ENCODE data around the gene LCN1. TPM values are rescaled to one million over a fixed set of nuclear protein-coding genes. Genes with fewer than 3 reads are reported as not detected.

LCN1 gene
- not detected for total RNA-seq

DNA sequence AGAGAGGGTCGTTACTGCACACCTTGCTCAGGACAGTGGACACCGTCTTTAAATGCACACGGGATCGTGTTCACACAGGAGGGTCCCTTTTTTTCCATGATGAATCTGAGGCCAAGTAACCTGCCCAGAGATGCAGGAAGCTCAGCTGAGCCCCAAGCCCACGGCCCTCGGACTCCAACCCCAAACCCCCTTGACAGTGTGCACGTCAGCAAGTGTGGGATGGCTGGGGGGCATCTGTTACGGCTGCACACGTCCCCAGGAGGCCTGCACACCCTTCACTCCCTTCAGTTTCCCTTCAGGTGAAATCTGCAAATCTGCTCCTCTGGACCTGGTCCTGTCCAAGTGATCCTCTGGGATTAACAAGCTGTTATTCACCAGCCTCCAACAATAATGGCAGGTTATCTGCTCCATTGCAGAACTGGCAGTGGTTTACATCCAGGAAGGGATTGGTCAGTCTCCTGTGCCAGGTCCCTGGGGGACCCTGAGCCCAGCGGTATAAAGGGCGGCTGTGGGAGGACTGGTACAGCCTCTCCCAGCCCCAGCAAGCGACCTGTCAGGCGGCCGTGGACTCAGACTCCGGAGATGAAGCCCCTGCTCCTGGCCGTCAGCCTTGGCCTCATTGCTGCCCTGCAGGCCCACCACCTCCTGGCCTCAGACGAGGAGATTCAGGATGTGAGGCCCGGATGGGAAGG, at the start of gene LCN1:
Gene LCN1, plus strand, starts transcription at position 525 of the 692 bp plus-strand sequence. Its CDS starts 58 bp downstream, at position 583.
- ATAC-seq (ENCODE audit: low read depth) (no peak), DNase-seq (no peak)
- H3K27ac Mint-ChIP-seq, result no peak within 1 kb of the TSS
- H3K36me3 Mint-ChIP-seq, result no peaks in the 10 kb centered on the region
- H3K9me3 Mint-ChIP-seq, result no peaks in the 10 kb centered on the region
- peaks cover 2% of the 10 kb centered on the region for H3K4me1 Mint-ChIP-seq
- no peak within 1 kb of the TSS for H3K4me3 Mint-ChIP-seq
- peaks cover 17% of the 10 kb centered on the region for H3K27me3 Mint-ChIP-seq
- POLR2A ChIA-PET, result no interaction called here

DNA sequence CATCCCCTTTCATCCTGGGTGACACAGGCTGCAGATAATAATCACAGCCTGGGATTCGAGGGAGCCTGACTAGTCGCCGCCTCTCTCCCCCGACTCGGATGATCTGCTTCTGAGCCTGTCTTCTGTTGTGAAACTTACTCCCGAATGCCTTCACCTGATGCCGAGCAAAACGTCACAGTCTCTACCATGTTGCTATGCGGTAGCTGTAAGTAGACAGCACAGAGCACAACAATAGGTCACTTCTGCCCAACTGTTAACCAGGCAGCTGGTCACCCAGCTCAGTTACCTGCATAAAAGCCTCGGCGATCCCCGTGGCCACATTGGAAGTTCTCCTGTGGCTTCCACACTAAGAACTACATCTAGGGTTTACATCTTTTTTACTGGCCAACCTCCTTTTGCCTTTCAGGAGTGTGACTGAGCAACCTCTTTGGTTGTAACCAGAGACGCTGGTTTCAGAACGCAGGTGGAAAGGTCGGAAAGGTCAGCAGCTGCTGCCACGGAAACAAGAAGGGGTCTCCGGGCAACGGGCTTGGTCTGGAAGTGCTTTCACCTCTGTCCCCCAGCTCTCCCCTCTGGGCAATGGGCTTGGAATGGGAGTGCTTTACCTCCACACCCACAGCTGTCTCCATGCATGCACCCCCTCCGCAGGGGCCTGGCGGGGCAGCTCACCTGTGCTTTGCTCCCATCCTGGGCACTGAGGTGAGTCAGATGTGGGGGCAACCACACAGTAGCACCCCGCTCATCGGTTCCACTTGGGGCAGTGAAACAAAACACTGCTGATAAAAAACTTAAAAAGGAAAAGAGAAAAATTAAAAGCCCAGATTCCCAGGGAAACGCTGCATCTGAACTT, 49.2 kb upstream of the LCN1 start:
- H3K27me3 Mint-ChIP-seq, result peaks cover 19% of the 10 kb centered on the region
- POLR2A ChIA-PET, result no interaction called here

GRCh38 chr9:135473972-135474543, 47.2 kb upstream of the LCN1 start:
- no peaks in the 10 kb centered on the region for H3K36me3 Mint-ChIP-seq
- peaks cover 22% of the 10 kb centered on the region for H3K27me3 Mint-ChIP-seq
- no peak for DNase-seq
- peaks cover 1% of the 10 kb centered on the region for H3K4me1 Mint-ChIP-seq
- H3K27ac Mint-ChIP-seq, result no peak overlapping the region
- no peak overlapping the region for H3K4me3 Mint-ChIP-seq
- no peak for ATAC-seq (ENCODE audit: low read depth)
- POLR2A ChIA-PET, result no interaction called here
- H3K9me3 Mint-ChIP-seq, result no peaks in the 10 kb centered on the region

More for the DNA sequence above, 49.2 kb upstream of the LCN1 start:
- Mint-ChIP-seq H3K4me3 (no peak overlapping the region), H3K27ac (no peak overlapping the region), H3K9me3 (no peaks in the 10 kb centered on the region), H3K4me1 (peaks cover 2% of the 10 kb centered on the region), H3K36me3 (no peaks in the 10 kb centered on the region)
- no peak for DNase-seq
- no peak for ATAC-seq (ENCODE audit: low read depth)

GRCh38 chr9:135474915-135475314, 46.3 kb upstream of the LCN1 start:
- ATAC-seq (ENCODE audit: low read depth) (no peak), DNase-seq (no peak)
- no peaks in the 10 kb centered on the region for H3K36me3 Mint-ChIP-seq

GRCh38 chr9:135476561-135477355, 44.5 kb upstream of the LCN1 start:
- Mint-ChIP-seq H3K9me3 (no peaks in the 10 kb centered on the region), H3K36me3 (no peaks in the 10 kb centered on the region), H3K27me3 (peaks cover 30% of the 10 kb centered on the region), H3K4me3 (no peak overlapping the region), H3K27ac (no peak overlapping the region), H3K4me1 (no peaks in the 10 kb centered on the region)
- POLR2A ChIA-PET, result no interaction called here
- ATAC-seq (ENCODE audit: low read depth) (no peak), DNase-seq (no peak)

More at GRCh38 chr9:135474915-135475314, 46.3 kb upstream of the LCN1 start:
- peaks cover 22% of the 10 kb centered on the region for H3K27me3 Mint-ChIP-seq
- POLR2A ChIA-PET, result no interaction called here
- H3K9me3 Mint-ChIP-seq, result no peaks in the 10 kb centered on the region
- H3K27ac Mint-ChIP-seq, result no peak overlapping the region
- no peak overlapping the region for H3K4me3 Mint-ChIP-seq
- no peaks in the 10 kb centered on the region for H3K4me1 Mint-ChIP-seq

DNA sequence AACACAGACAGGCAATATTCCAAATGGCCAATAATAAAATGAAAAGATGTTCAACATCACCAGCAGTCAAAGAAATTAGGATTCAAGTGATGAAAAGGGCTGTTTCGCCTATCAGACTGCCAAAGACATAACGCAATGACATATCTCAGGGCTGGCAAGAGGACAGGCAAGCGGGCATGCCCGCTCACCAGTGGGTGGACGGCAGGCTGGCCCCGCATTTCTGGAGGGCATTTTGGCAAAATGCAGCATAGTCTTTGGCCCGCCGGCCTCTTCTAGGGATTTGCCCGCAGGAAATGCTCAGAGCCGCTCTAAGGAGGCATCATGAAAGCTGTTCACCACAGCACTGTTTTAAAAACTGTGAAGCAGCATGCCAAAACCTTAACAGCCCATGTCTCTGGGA, 43.0 kb upstream of the LCN1 start:
- ATAC-seq (ENCODE audit: low read depth) (no peak), DNase-seq (no peak)
- Mint-ChIP-seq H3K4me1 (no peaks in the 10 kb centered on the region), H3K36me3 (no peaks in the 10 kb centered on the region), H3K27me3 (peaks cover 41% of the 10 kb centered on the region), H3K27ac (no peak overlapping the region), H3K9me3 (no peaks in the 10 kb centered on the region), H3K4me3 (no peak overlapping the region)
- POLR2A ChIA-PET, result no interaction called here

DNA sequence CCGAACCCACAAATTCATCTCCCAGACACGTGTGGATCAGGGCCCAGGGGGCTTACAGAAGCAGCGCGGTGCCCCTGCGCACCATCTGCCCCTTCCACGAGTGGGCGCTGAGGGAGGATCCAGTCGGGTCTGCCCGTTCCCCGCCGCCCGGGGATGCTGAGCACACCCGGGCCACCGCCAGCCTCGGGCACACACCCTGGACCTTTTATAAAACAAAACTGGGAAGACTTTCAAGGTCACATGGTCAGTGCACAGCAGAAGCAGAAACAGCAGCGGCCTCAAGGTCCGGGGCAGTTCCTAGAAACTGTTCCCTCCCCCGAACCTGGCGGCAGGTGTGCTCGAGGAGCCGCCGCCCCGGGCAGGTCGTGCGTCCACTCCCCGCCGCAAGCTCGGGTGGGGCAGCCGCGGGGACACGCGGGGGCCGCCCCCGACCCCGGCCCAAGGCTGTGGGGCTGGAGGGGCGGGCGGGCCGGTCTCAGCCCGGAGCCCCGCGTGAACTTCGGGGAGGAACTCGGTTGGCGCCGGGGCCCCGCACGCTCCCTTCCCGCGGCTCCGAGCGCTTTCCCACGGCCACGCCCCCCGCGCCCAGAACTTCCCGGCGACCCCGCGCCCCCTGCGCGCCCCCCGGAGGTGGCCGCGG, 42.3 kb upstream of the LCN1 start:
- H3K4me1 Mint-ChIP-seq, result no peaks in the 10 kb centered on the region
- H3K4me3 Mint-ChIP-seq, result peak overlapping the region; percentile 72
- no peaks in the 10 kb centered on the region for H3K9me3 Mint-ChIP-seq
- H3K27ac Mint-ChIP-seq, result no peak overlapping the region
- ATAC-seq (ENCODE audit: low read depth) (peak; percentile 17), DNase-seq (no peak)
- POLR2A ChIA-PET, result no interaction called here
- peaks cover 40% of the 10 kb centered on the region for H3K27me3 Mint-ChIP-seq
- H3K36me3 Mint-ChIP-seq, result no peaks in the 10 kb centered on the region

DNA sequence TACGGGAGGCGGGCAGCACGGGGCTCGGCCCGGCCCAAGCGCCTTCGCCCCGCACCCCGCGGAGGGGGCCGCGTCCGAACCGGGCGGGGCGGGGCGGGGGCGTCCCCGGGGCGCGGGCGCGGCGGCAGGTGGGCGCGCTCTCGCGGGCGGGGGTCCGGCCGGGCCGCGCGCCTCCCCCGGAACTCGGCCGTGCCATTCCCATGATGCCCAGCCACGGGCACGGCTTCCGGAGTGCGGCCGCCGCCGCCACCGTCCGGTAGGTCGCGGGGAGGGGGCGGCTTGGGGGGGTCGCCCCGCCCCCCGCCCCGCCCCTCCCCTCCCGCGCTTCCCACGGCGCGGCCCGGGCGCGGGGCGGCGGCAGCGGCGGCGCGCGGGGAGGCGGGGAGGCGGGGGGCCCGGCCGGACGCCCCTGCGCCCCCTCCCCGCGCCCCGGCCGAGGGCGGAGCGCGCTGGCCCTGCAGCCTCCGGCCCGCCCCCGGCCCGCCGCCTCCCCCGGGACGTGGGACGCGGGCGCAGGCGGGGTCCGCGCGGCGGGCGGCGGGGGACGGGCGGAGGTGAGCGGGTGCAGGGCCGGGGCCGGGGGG, 41.7 kb upstream of the LCN1 start, which contains the start of gene PPP1R26:
Gene PPP1R26, plus strand, starts transcription at position 314 of the 584 bp plus-strand sequence. CDS start 4,729 bp downstream, outside the sequence.
- no peaks in the 10 kb centered on the region for H3K36me3 Mint-ChIP-seq
- H3K4me1 Mint-ChIP-seq, result no peaks in the 10 kb centered on the region
- peak within 1 kb of the TSS; percentile 72 for H3K4me3 Mint-ChIP-seq
- ATAC-seq (ENCODE audit: low read depth), result peak; percentile 16
- H3K27me3 Mint-ChIP-seq, result peaks cover 40% of the 10 kb centered on the region
- no peak within 1 kb of the TSS for H3K27ac Mint-ChIP-seq
- POLR2A ChIA-PET, result no interaction called here
- H3K9me3 Mint-ChIP-seq, result no peaks in the 10 kb centered on the region
- no peak for DNase-seq

- DNase-seq (no peak), ATAC-seq (ENCODE audit: low read depth) (peak; percentile 20)
- Mint-ChIP-seq H3K4me3 (no peak overlapping the region), H3K9me3 (no peaks in the 10 kb centered on the region), H3K27me3 (peaks cover 40% of the 10 kb centered on the region), H3K36me3 (no peaks in the 10 kb centered on the region), H3K27ac (no peak overlapping the region), H3K4me1 (no peaks in the 10 kb centered on the region)
- POLR2A ChIA-PET, result no interaction called here
Measured at GRCh38 chr9:135480071-135480939, 40.9 kb upstream of the LCN1 start.

- DNase-seq, result no peak
- no peak overlapping the region for H3K27ac Mint-ChIP-seq
- peaks cover 40% of the 10 kb centered on the region for H3K27me3 Mint-ChIP-seq
- no peak overlapping the region for H3K4me3 Mint-ChIP-seq
- no peaks in the 10 kb centered on the region for H3K36me3 Mint-ChIP-seq
- H3K9me3 Mint-ChIP-seq, result no peaks in the 10 kb centered on the region
- POLR2A ChIA-PET, result no interaction called here
- no peaks in the 10 kb centered on the region for H3K4me1 Mint-ChIP-seq
- no peak for ATAC-seq (ENCODE audit: low read depth)
Measured at GRCh38 chr9:135480940-135481310, 40.3 kb upstream of the LCN1 start.

GRCh38 chr9:135482015-135482754, 39.1 kb upstream of the LCN1 start:
- POLR2A ChIA-PET, result no interaction called here
- no peaks in the 10 kb centered on the region for H3K9me3 Mint-ChIP-seq
- no peak for DNase-seq

More at GRCh38 chr9:135482015-135482754, 39.1 kb upstream of the LCN1 start:
- H3K36me3 Mint-ChIP-seq, result no peaks in the 10 kb centered on the region
- ATAC-seq (ENCODE audit: low read depth), result no peak
- H3K4me1 Mint-ChIP-seq, result no peaks in the 10 kb centered on the region
- H3K27ac Mint-ChIP-seq, result no peak overlapping the region
- H3K27me3 Mint-ChIP-seq, result peaks cover 40% of the 10 kb centered on the region
- H3K4me3 Mint-ChIP-seq, result no peak overlapping the region

Data from activated naive CD8-positive, alpha-beta T cell treated with anti-CD3 and anti-CD28 coated beads, Interleukin-2, amount 10 ng/mL, durations not matched to agents 7 days and 5 days (primary cell).